GM21619 (cell line): Measurements from ENCODE around the gene SPRR1B.
"Not testable (repeated sequence)": the region's sequence is repeated elsewhere in the genome, so short reads cannot be mapped to it uniquely, and the experiment has no call there.

Experiments used
- ATAC-seq: cut with Tn5 transposase; IDR thresholded peaks from one replicate; pipeline ENCODE4 v1.9.1; 2021; ENCODE audit not compliant: unreplicated experiment

Gene SPRR1B

GRCh38 chr1:153035211-153035610 lies 4.2 kb downstream of the SPRR1B start:
- no peak for ATAC-seq

GRCh38 chr1:153040950-153041631 lies 10.1 kb downstream of the SPRR1B start, which contains the start of gene SPRR2D:
Gene SPRR2D (minus strand): TSS chr1:153041120. CDS start chr1:153040346, 774 bp downstream.
- ATAC-seq, result no peak

- ATAC-seq, result no peak
Observed at GRCh38 chr1:153049211-153049610, 18.2 kb downstream of the SPRR1B start.

GRCh38 chr1:153056111-153056510 lies 25.1 kb downstream of the SPRR1B start:
- not testable (repeated sequence) for ATAC-seq

GRCh38 chr1:153057375-153057774 lies 26.4 kb downstream of the SPRR1B start, which contains the start of gene SPRR2A:
Gene SPRR2A (minus strand): TSS chr1:153057512. CDS start chr1:153056735, 777 bp downstream.
- ATAC-seq, result no peak

- ATAC-seq, result no peak
Observed at GRCh38 chr1:153058154-153058553, 27.2 kb downstream of the SPRR1B start.

GRCh38 chr1:153058826-153059784 lies 28.1 kb downstream of the SPRR1B start:
- no peak for ATAC-seq

GRCh38 chr1:153070243-153070642 lies 39.2 kb downstream of the SPRR1B start:
- ATAC-seq, result no peak

GRCh38 chr1:153071511-153071910 lies 40.5 kb downstream of the SPRR1B start, which contains the start of gene SPRR2B:
Gene SPRR2B (minus strand): TSS chr1:153071611. CDS start chr1:153070839, 772 bp downstream.
- ATAC-seq, result no peak

GRCh38 chr1:153072806-153073726 lies 42.1 kb downstream of the SPRR1B start:
- ATAC-seq, result no peak

GRCh38 chr1:153081736-153082135 lies 50.7 kb downstream of the SPRR1B start:
- ATAC-seq, result no peak
